GM18870 (cell line): ENCODE measurements around the gene CXCL14.

Experiments used
- ATAC-seq: cut with Tn5 transposase; IDR thresholded peaks from one replicate; pipeline ENCODE4 v1.9.1; 2021; ENCODE audit warnings: moderate library complexity; ENCODE audit not compliant: unreplicated experiment

CXCL14 gene

GRCh38 chr5:135598691-135599395 is 20.1 kb upstream of the CXCL14 start:
- ATAC-seq: no peak

GRCh38 chr5:135596788-135597187 is 18.0 kb upstream of the CXCL14 start:
- ATAC-seq: no peak

GRCh38 chr5:135596157-135596763 is 17.5 kb upstream of the CXCL14 start:
- no peak for ATAC-seq

GRCh38 chr5:135594416-135594960 is 15.7 kb upstream of the CXCL14 start:
- ATAC-seq: no peak

- no peak for ATAC-seq
These were observed 15.1 kb upstream of the CXCL14 start for GRCh38 chr5:135593886-135594285.

- ATAC-seq: no peak
These were observed 14.3 kb upstream of the CXCL14 start for GRCh38 chr5:135593141-135593540.

- ATAC-seq: no peak
These were observed 13.7 kb upstream of the CXCL14 start for GRCh38 chr5:135592312-135593045.

GRCh38 chr5:135591277-135591676 is 12.5 kb upstream of the CXCL14 start:
- no peak for ATAC-seq

- ATAC-seq: no peak
These were observed 10.4 kb upstream of the CXCL14 start for GRCh38 chr5:135589152-135589551.

- no peak for ATAC-seq
These were observed 9.2 kb upstream of the CXCL14 start for GRCh38 chr5:135587721-135588663.

GRCh38 chr5:135584918-135585317 is 6.1 kb upstream of the CXCL14 start:
- ATAC-seq: no peak

- ATAC-seq: no peak
These were observed 5.5 kb upstream of the CXCL14 start for GRCh38 chr5:135584276-135584675.

GRCh38 chr5:135582099-135582781 is 3.4 kb upstream of the CXCL14 start:
- ATAC-seq: no peak

GRCh38 chr5:135578305-135578684 is 496 bp downstream of the CXCL14 start:
- ATAC-seq: no peak

- no peak for ATAC-seq
These were observed 1.4 kb downstream of the CXCL14 start for GRCh38 chr5:135577421-135577820.

GRCh38 chr5:135576075-135576599 is 2.7 kb downstream of the CXCL14 start:
- ATAC-seq: no peak

GRCh38 chr5:135574493-135574892 is 4.3 kb downstream of the CXCL14 start:
- ATAC-seq: no peak

GRCh38 chr5:135571902-135572301 is 6.9 kb downstream of the CXCL14 start:
- ATAC-seq: no peak

- no peak for ATAC-seq
These were observed 7.7 kb downstream of the CXCL14 start for GRCh38 chr5:135571066-135571609.

- ATAC-seq: no peak
These were observed 8.4 kb downstream of the CXCL14 start for GRCh38 chr5:135570453-135570764.
